H1 (cell line): Measurements from ENCODE around the gene ANKRD29. TPM values are rescaled to one million over a fixed set of nuclear protein-coding genes. Genes with fewer than 3 reads are reported as not detected.

ENCODE experiments used
- HDAC2 ChIP-seq, 2 experiments: fragments of 300-600 bp in 1 of 2; sonication (generic) in 1 of 2; IDR thresholded peaks; 2 replicates each; pipeline ENCODE4 v1.6.1; 2011 to 2012; ENCODE audit warnings: low read depth in 2 of 2, low read length in 2 of 2, mild to moderate bottlenecking in 2 of 2, moderate library complexity in 2 of 2, borderline replicate concordance in 1 of 2, inconsistent platforms in 1 of 2
- polyA plus RNA-seq, 7 experiments: library from polyadenylated mRNA; depleted of rRNA in 3 of 7; stranded (reverse) in 5 of 7; unstranded in 2 of 7; fragments of >200 nt in 5 of 7; fragments of 200-250 nt in 2 of 7; gene quantifications; 1 replicate in 5 of 7; 2 replicates in 1 of 7; 4 replicates in 1 of 7; pipeline versions ENCODE4 v1.2.1 to v1.2.3, GENCODE V29; 2011 to 2013; ENCODE audit warnings: missing spikeins in 2 of 7, mixed read lengths in 2 of 7
- small RNA-seq: library from polyadenylated mRNA; stranded (forward); fragments of <200 nt; extraction: miRNeasy Mini kit (QIAGEN cat#:217004); gene quantifications from one replicate; pipeline ENCODE3, GENCODE V24; 2013; ENCODE audit not compliant: insufficient read depth
- total RNA-seq: library from RNA; stranded (reverse); fragmentation: NEBNext Ultra II Directional; extraction: Animal tissue kit (Norgen Biotek cat#: 25700); gene quantifications from 2 replicates; pipeline ENCODE4 v1.2.1, GENCODE V29; 2021

Gene ANKRD29
- total and polyA plus RNA-seq, 2 of the 8 experiments (the other 6 are each of a cell fraction or from before 2014, with no cell fraction given), result 3.0 to 7.3 TPM

- TF ChIP-seq HDAC2 (IDR thresholded peaks at IDR 0.05; ENCODE audit: borderline replicate concordance in 1 of 2, low read depth in 2 of 2, low read length in 2 of 2), result no peak
Measured at GRCh38 chr18:23550898-23551297, 111.8 kb downstream of the ANKRD29 start (continued).

Small RNA genes lying within 50 kb of the gene (small RNA-seq; reads per million reads assigned to genes)
- gene RF00019, result not detected

Other genes with a start within 250 kb of the ANKRD29 start
- 17.6 and 24.3 TPM in 2 replicates for gene RIOK3, start 209.6 kb downstream of the ANKRD29 start, total RNA-seq
- 5.8 and 7.5 TPM in 2 replicates for gene RIOK3, start 209.6 kb downstream of the ANKRD29 start, polyA plus RNA-seq (2011; rRNA removed)
- 20.1 and 21.3 TPM in 2 replicates for gene RMC1, start 159.4 kb downstream of the ANKRD29 start, total RNA-seq
- gene RMC1, start 159.4 kb downstream of the ANKRD29 start, polyA plus RNA-seq (2011; rRNA removed), result 14.2 and 16.4 TPM in 2 replicates
- 36.4 and 39.5 TPM in 2 replicates for gene NPC1, start 76.4 kb downstream of the ANKRD29 start, total RNA-seq
- 33.9 and 34.1 TPM in 2 replicates for gene NPC1, start 76.4 kb downstream of the ANKRD29 start, polyA plus RNA-seq (2011; rRNA removed)
- gene LAMA3, start 26.5 kb upstream of the ANKRD29 start, total RNA-seq, result 3.3 and 5.0 TPM in 2 replicates
- gene LAMA3, start 26.5 kb upstream of the ANKRD29 start, polyA plus RNA-seq (2011; rRNA removed), result 0.58 and 0.76 TPM in 2 replicates